Osteocyte (in vitro differentiated cells): Measurements from ENCODE around the gene PLA2G4A. TPM values are rescaled to one million over a fixed set of nuclear protein-coding genes. Genes with fewer than 3 reads are reported as not detected.

Experiments
- DNase-seq: peaks from one replicate; pipeline ENCODE4 v3.0.0; 2021; ENCODE audit warnings: mixed read lengths; ENCODE audit not compliant: unreplicated experiment; ENCODE audit errors: extremely low spot score
- H3K27ac Mint-ChIP-seq: one replicate; pipeline ENCODE4 v1.8.0; 2021; ENCODE audit warnings: mild to moderate bottlenecking, mixed read lengths; ENCODE audit not compliant: unreplicated experiment
- H3K27me3 Mint-ChIP-seq: one replicate; pipeline ENCODE4 v1.8.0; 2021; ENCODE audit warnings: mixed read lengths; ENCODE audit not compliant: unreplicated experiment
- H3K36me3 Mint-ChIP-seq: one replicate; pipeline ENCODE4 v1.8.0; 2021; ENCODE audit warnings: mixed read lengths; ENCODE audit not compliant: unreplicated experiment
- H3K4me1 Mint-ChIP-seq: one replicate; pipeline ENCODE4 v1.8.0; 2021; ENCODE audit warnings: mixed read lengths; ENCODE audit not compliant: unreplicated experiment
- H3K4me3 Mint-ChIP-seq: one replicate; pipeline ENCODE4 v1.8.0; 2021; ENCODE audit warnings: mild to moderate bottlenecking, moderate library complexity, mixed read lengths; ENCODE audit not compliant: unreplicated experiment
- H3K9me3 Mint-ChIP-seq: one replicate; pipeline ENCODE4 v1.8.0; 2021; ENCODE audit warnings: mixed read lengths; ENCODE audit not compliant: unreplicated experiment
- CTCF ChIP-seq: fragments of 200-600 bp; sonication (generic); IDR thresholded peaks from 2 replicates; pipeline ENCODE4 v1.5.0; 2021; ENCODE audit warnings: antibody characterized with exemption, mild to moderate bottlenecking, moderate library complexity
- total RNA-seq: library from RNA; stranded (reverse); gene quantifications from 2 replicates; pipeline ENCODE4 v1.2.1, GENCODE V29; 2021

Gene PLA2G4A
- total RNA-seq, 1 donor from 2014 or later, result 2.4 TPM

DNA sequence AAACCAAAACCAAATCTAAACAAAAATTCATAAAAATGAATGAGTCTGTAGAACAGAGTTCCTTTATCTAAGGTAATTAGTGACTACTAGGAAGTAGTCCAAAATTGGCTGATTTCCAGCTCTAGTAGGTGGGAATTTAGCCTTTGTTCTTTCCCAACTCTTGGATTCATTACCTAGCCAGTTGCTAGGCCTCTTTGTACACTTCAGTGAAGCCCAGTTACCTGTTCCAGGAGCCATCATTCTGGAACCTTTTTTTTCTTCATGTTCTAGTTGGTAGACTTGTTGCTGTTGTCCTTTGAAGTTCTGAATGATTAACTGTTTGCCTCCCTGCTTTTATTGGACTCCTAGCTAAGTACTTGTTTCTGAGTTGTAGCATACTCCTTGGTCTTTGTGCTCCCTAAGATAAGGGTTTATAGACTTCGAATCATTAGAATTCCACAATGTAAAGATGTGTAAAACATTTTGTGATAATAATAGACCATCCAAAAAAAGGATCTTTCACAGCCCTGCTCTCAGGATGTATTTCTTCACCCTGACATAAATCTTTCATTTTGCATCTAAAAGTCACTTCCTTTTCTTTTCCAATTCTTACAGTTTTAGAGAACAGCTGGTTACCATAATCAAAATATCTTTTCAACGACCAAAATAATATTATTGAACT is 9.8 kb downstream of the PLA2G4A start:
- no peak for TF ChIP-seq CTCF
- Mint-ChIP-seq H3K9me3 (no peaks in the 10 kb centered on the region), H3K27ac (no peak overlapping the region), H3K27me3 (peaks cover 4% of the 10 kb centered on the region), H3K4me3 (no peak overlapping the region), H3K4me1 (peaks cover 10% of the 10 kb centered on the region), H3K36me3 (no peaks in the 10 kb centered on the region)
- no peak for DNase-seq

DNA sequence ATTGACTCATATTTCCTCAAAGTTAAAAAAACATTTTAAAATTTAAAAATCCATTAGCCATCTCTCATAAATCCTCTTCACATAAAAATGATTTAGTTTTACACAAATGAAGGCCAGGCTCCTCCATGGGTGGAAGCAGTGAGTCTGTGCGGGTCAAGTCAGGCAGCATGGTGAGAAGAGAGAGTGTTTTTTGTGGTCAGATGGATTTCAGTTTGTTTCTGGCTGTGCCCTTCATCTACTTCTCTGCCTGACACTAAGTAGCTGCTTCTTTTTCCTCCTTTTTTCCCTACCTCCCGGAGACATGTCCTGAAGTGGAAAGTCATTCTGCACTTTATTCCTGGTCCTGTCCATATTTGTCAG is 10.3 kb downstream of the PLA2G4A start:
- H3K4me3 Mint-ChIP-seq, result no peak overlapping the region
- H3K4me1 Mint-ChIP-seq, result peaks cover 10% of the 10 kb centered on the region
- peaks cover 4% of the 10 kb centered on the region for H3K27me3 Mint-ChIP-seq
- no peak for TF ChIP-seq CTCF
- H3K9me3 Mint-ChIP-seq, result no peaks in the 10 kb centered on the region
- H3K36me3 Mint-ChIP-seq, result no peaks in the 10 kb centered on the region
- no peak overlapping the region for H3K27ac Mint-ChIP-seq
- no peak for DNase-seq

DNA sequence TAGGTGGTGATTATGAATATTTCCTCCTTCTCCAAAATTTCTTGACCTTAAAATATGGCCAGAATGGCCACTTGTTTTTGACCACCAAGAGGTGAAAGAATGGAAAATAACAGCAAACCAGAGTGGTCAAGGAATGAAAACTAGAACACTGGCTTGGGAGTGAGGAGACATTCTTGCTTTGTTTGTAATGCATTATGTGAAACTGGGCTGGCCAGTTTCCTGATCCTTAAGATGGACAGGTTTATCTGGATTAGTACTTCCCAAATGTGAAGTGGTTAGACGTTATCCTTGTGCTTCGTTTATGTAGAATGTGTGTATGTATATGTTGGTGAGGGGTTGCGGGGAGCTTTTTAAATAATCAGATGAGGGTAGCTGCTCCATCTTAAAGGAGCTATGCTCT is 12.8 kb downstream of the PLA2G4A start:
- DNase-seq, result no peak
- TF ChIP-seq CTCF, result no peak

GRCh38 chr1:186842547-186842946 is 13.8 kb downstream of the PLA2G4A start:
- H3K27me3 Mint-ChIP-seq, result peaks cover 1% of the 10 kb centered on the region
- H3K4me1 Mint-ChIP-seq, result peaks cover 10% of the 10 kb centered on the region
- no peak overlapping the region for H3K4me3 Mint-ChIP-seq
- H3K36me3 Mint-ChIP-seq, result no peaks in the 10 kb centered on the region
- DNase-seq, result no peak
- no peak overlapping the region for H3K27ac Mint-ChIP-seq
- TF ChIP-seq CTCF, result no peak
- H3K9me3 Mint-ChIP-seq, result no peaks in the 10 kb centered on the region

More for the DNA sequence above, 12.8 kb downstream of the PLA2G4A start:
- Mint-ChIP-seq H3K4me1 (peaks cover 10% of the 10 kb centered on the region), H3K9me3 (no peaks in the 10 kb centered on the region), H3K36me3 (no peaks in the 10 kb centered on the region), H3K27ac (no peak overlapping the region), H3K27me3 (peaks cover 1% of the 10 kb centered on the region), H3K4me3 (no peak overlapping the region)

- Mint-ChIP-seq H3K27ac (no peak overlapping the region), H3K9me3 (no peaks in the 10 kb centered on the region), H3K4me3 (no peak overlapping the region), H3K4me1 (peaks cover 8% of the 10 kb centered on the region), H3K27me3 (peaks cover 3% of the 10 kb centered on the region), H3K36me3 (no peaks in the 10 kb centered on the region)
- no peak for DNase-seq
- TF ChIP-seq CTCF, result no peak
These were observed 14.5 kb downstream of the PLA2G4A start for GRCh38 chr1:186843226-186843625.
